Hepatocyte (in vitro differentiated cells): ENCODE data around the gene LRP3.

Experiments
- CTCF ChIP-seq: fragments of 200-600 bp; sonication (generic); IDR thresholded peaks from 2 replicates; pipeline ENCODE4 v1.5.1; 2016; ENCODE audit warnings: antibody characterized with exemption, mild to moderate bottlenecking; ENCODE audit not compliant: poor library complexity
- EZH2 ChIP-seq: fragments of 200-600 bp; sonication (generic); IDR thresholded peaks from 2 replicates; pipeline ENCODE4 v1.6.1; 2016; ENCODE audit warnings: antibody characterized with exemption, mild to moderate bottlenecking, borderline replicate concordance
- EZH2phosphoT487 ChIP-seq: fragments of 200-600 bp; sonication (generic); IDR thresholded peaks from one replicate; pipeline ENCODE4 v1.6.1; 2018; ENCODE audit warnings: antibody characterized with exemption, mild to moderate bottlenecking, low read depth, moderate library complexity; ENCODE audit not compliant: unreplicated experiment, severe bottlenecking

- TF ChIP-seq CTCF (no peak), EZH2 (no peak), EZH2phosphoT487 (no peak)
These were observed 55.0 kb downstream of the LRP3 start for GRCh38 chr19:33248954-33249613.
